Parathyroid adenoma (tissue), 2 donors: ENCODE results near the gene RPH3AL.

Experiments used
- H2AFZ ChIP-seq: fragments of 300-600 bp; sonication (generic); one replicate; pipeline ENCODE4 v1.7.0; 2017; ENCODE audit warnings: antibody characterized with exemption, mild to moderate bottlenecking
- H3K27ac ChIP-seq: fragments of 300-600 bp; sonication (generic); one replicate; pipeline ENCODE4 v1.7.0; 2017
- H3K27me3 ChIP-seq: fragments of 300-600 bp; sonication (generic); one replicate; pipeline ENCODE4 v1.7.0; 2017; ENCODE audit warnings: low read length; ENCODE audit not compliant: control insufficient read depth, insufficient read depth
- H3K36me3 ChIP-seq: fragments of 300-600 bp; sonication (generic); one replicate; pipeline ENCODE4 v1.7.0; 2017; ENCODE audit warnings: low read length; ENCODE audit not compliant: control insufficient read depth, insufficient read depth
- H3K4me1 ChIP-seq: fragments of 300-600 bp; sonication (generic); one replicate; pipeline ENCODE4 v1.7.0; 2017; ENCODE audit warnings: control low read depth
- H3K4me2 ChIP-seq: fragments of 300-600 bp; sonication (generic); one replicate; pipeline ENCODE4 v1.7.0; 2017; ENCODE audit warnings: low read length
- H3K4me3 ChIP-seq: fragments of 300-600 bp; sonication (generic); one replicate; pipeline ENCODE4 v1.7.0; 2017; ENCODE audit warnings: low read depth, low read length
- H3K79me2 ChIP-seq: fragments of 300-600 bp; sonication (generic); one replicate; pipeline ENCODE4 v1.7.0; 2017; ENCODE audit warnings: control low read depth
- H3K9ac ChIP-seq: fragments of 300-600 bp; sonication (generic); one replicate; pipeline ENCODE4 v1.7.0; 2017; ENCODE audit warnings: mild to moderate bottlenecking
- H3K9me3 ChIP-seq: fragments of 300-600 bp; sonication (generic); one replicate; pipeline ENCODE4 v1.7.0; 2017; ENCODE audit warnings: low read length; ENCODE audit not compliant: control insufficient read depth
- CTCF ChIP-seq: fragments of 300-600 bp; sonication (generic); IDR thresholded peaks from one replicate; pipeline ENCODE4 v1.7.0; 2017; ENCODE audit warnings: antibody characterized with exemption, mild to moderate bottlenecking
- donor health status: primary hyperparathyroidism.

RPH3AL gene

DNA sequence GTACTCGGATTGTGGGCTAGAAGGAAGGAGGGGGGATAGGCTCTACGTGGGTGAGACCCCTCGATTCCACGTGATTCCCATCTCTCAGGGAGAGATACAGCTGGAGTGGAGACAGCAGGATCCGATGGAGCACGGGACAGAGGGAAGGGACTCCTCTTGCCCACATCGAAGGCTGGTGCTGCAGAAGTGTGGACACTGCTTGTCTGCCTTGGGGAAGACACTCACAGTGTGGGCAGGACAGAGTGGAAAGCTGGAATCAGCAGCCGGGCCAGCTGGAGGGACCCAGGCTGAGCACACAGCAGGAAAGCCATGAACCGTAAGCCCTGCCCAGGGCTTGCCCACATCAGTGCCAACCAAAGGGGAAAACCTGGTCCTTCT lies 42.1 kb upstream of the RPH3AL start:
- Histone ChIP-seq H3K79me2 (no peaks in the 10 kb centered on the region), H2AFZ (no peak overlapping the region), H3K9me3 (no peaks in the 10 kb centered on the region), H3K4me3 (no peak overlapping the region), H3K9ac (no peak overlapping the region), H3K36me3 (no peaks in the 10 kb centered on the region), H3K4me2 (no peak overlapping the region), H3K4me1 (no peaks in the 10 kb centered on the region), H3K27ac (no peak overlapping the region), H3K27me3 (no peaks in the 10 kb centered on the region)
- TF ChIP-seq CTCF = no peak

GRCh38 chr17:393806-394717 lies 41.5 kb upstream of the RPH3AL start:
- no peak overlapping the region for H3K4me3 ChIP-seq
- no peak overlapping the region for H2AFZ ChIP-seq
- no peak for TF ChIP-seq CTCF
- H3K9me3 ChIP-seq = no peaks in the 10 kb centered on the region
- no peaks in the 10 kb centered on the region for H3K4me1 ChIP-seq
- no peak overlapping the region for H3K9ac ChIP-seq
- H3K79me2 ChIP-seq = no peaks in the 10 kb centered on the region
- no peak overlapping the region for H3K27ac ChIP-seq
- no peaks in the 10 kb centered on the region for H3K36me3 ChIP-seq
- no peaks in the 10 kb centered on the region for H3K27me3 ChIP-seq
- H3K4me2 ChIP-seq = no peak overlapping the region

GRCh38 chr17:391850-392249 lies 39.2 kb upstream of the RPH3AL start:
- Histone ChIP-seq H2AFZ (no peak overlapping the region), H3K4me1 (no peaks in the 10 kb centered on the region), H3K9me3 (no peaks in the 10 kb centered on the region), H3K27me3 (no peaks in the 10 kb centered on the region), H3K4me3 (no peak overlapping the region), H3K4me2 (no peak overlapping the region), H3K36me3 (no peaks in the 10 kb centered on the region), H3K27ac (no peak overlapping the region), H3K79me2 (no peaks in the 10 kb centered on the region), H3K9ac (no peak overlapping the region)
- no peak for TF ChIP-seq CTCF

DNA sequence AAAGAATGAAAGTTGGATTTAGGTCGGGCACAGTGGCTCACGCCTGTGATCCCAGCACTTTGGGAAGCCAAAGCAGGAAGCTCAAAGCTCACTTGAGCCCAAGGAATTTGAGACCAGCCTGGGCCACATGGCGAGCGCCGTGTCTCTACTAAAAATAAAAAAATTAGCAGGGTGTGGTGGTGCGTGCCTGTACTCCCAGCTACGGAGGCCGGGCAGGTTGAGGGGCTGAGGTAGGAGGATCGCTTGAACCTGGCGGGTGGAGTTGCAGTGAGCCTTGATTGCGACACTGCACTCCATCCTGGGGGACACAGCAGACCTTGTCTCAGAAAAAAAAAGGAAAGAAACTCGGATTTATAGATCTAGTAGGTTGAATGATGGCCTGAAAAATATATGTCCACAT lies 37.4 kb upstream of the RPH3AL start:
- H3K9ac ChIP-seq = no peak overlapping the region
- no peaks in the 10 kb centered on the region for H3K79me2 ChIP-seq
- TF ChIP-seq CTCF = no peak
- no peak overlapping the region for H2AFZ ChIP-seq
- no peak overlapping the region for H3K4me2 ChIP-seq
- no peak overlapping the region for H3K27ac ChIP-seq
- no peak overlapping the region for H3K4me3 ChIP-seq
- H3K27me3 ChIP-seq = no peaks in the 10 kb centered on the region
- H3K36me3 ChIP-seq = no peaks in the 10 kb centered on the region
- H3K4me1 ChIP-seq = no peaks in the 10 kb centered on the region
- no peaks in the 10 kb centered on the region for H3K9me3 ChIP-seq

DNA sequence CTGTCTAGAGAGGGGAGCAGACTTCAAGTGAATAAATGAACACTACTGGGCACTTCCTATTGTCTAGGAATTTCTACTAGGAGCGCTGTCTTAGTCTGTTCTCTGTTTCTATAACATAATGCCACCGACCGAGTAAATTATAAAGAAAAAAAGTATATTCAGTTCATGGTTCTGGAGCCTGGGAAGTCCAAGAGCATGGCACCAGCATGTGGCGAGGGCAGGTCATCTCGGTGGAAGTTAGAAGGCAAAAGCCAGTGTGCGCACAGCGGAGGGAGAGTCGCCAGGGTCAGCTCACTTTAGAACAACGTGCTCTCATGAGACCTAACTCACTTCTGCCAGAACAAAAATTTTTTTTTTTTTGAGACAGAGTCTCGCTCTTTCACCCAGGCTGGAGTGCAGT lies 35.5 kb upstream of the RPH3AL start:
- peaks cover 1% of the 10 kb centered on the region for H3K4me1 ChIP-seq
- H3K27ac ChIP-seq = no peak overlapping the region
- no peak overlapping the region for H3K9ac ChIP-seq
- peaks cover 2% of the 10 kb centered on the region for H3K79me2 ChIP-seq
- no peak overlapping the region for H2AFZ ChIP-seq
- H3K4me3 ChIP-seq = no peak overlapping the region
- no peaks in the 10 kb centered on the region for H3K27me3 ChIP-seq
- H3K36me3 ChIP-seq = no peaks in the 10 kb centered on the region
- no peak for TF ChIP-seq CTCF
- no peaks in the 10 kb centered on the region for H3K9me3 ChIP-seq
- H3K4me2 ChIP-seq = no peak overlapping the region
